SK-N-SH treated with all-trans-retinoic acid at 6 μM for 48 hours (cell line): Measurements from ENCODE around the gene CASKIN1.

Experiments used
- ATAC-seq: fragments of 200-7000 bp; cut with Tn5 transposase; 3 replicates; pipeline ENCODE4 v1.9.1; 2020; ENCODE audit warnings: mild to moderate bottlenecking, moderate library complexity
- ARNTL ChIP-seq: fragments of 450-650 bp; formaldehyde crosslinking; IDR thresholded peaks from 2 replicates; pipeline ENCODE4 v1.5.0; 2020; ENCODE audit warnings: low read depth, mild to moderate bottlenecking, moderate library complexity, borderline replicate concordance
- BACH2 ChIP-seq: fragments of 250-450 bp; sonication (Bioruptor Pico); IDR thresholded peaks from 2 replicates; pipeline ENCODE4 v1.9.0; 2021; ENCODE audit warnings: mild to moderate bottlenecking, borderline replicate concordance
- CSDC2 ChIP-seq: fragments of 250-450 bp; sonication (Bioruptor Pico); IDR thresholded peaks from 2 replicates; pipeline ENCODE4 v1.5.0; 2020; ENCODE audit warnings: mild to moderate bottlenecking, moderate library complexity
- ESRRG ChIP-seq: fragments of 250-450 bp; sonication (Bioruptor Pico); IDR thresholded peaks from 2 replicates; pipeline ENCODE4 v1.6.1; 2021; ENCODE audit warnings: mild to moderate bottlenecking
- GLIS3 ChIP-seq: fragments of 250-450 bp; sonication (Bioruptor Pico); IDR thresholded peaks from 2 replicates; pipeline ENCODE4 v1.5.0; 2020; ENCODE audit warnings: mild to moderate bottlenecking, moderate library complexity
- ISL1 ChIP-seq: fragments of 250-450 bp; sonication (Bioruptor Pico); IDR thresholded peaks from 2 replicates; pipeline ENCODE4 v2.1.2; 2022; ENCODE audit warnings: mild to moderate bottlenecking, moderate library complexity
- OSR1 ChIP-seq: fragments of 250-450 bp; sonication (Bioruptor Pico); IDR thresholded peaks from 2 replicates; pipeline ENCODE4 v1.8.0; 2022; ENCODE audit warnings: moderate library complexity, mild to moderate bottlenecking, inconsistent platforms
- PPARA ChIP-seq: fragments of 250-450 bp; sonication (Bioruptor Pico); IDR thresholded peaks from 2 replicates; pipeline ENCODE4 v1.5.0; 2020; ENCODE audit warnings: mild to moderate bottlenecking, borderline replicate concordance
- RARB ChIP-seq: fragments of 250-450 bp; sonication (Bioruptor Pico); IDR thresholded peaks from 2 replicates; pipeline ENCODE4 v1.8.0; 2021; ENCODE audit warnings: mild to moderate bottlenecking, moderate library complexity
- SNAI2 ChIP-seq: fragments of 250-450 bp; sonication (Bioruptor Pico); IDR thresholded peaks from 2 replicates; pipeline ENCODE4 v1.5.0; 2020; ENCODE audit warnings: mild to moderate bottlenecking, moderate library complexity
- TOX ChIP-seq: fragments of 250-450 bp; sonication (Bioruptor Pico); IDR thresholded peaks from 2 replicates; pipeline ENCODE4 v1.8.0; 2021; ENCODE audit warnings: mild to moderate bottlenecking, moderate library complexity, borderline replicate concordance
- ZC3H10 ChIP-seq: fragments of 250-450 bp; sonication (Bioruptor Pico); IDR thresholded peaks from 2 replicates; pipeline ENCODE4 v1.5.1; 2021; ENCODE audit warnings: mild to moderate bottlenecking, moderate library complexity
- ZFP30 ChIP-seq: fragments of 450-650 bp; formaldehyde crosslinking; IDR thresholded peaks from 2 replicates; pipeline ENCODE4 v1.5.0; 2022; ENCODE audit warnings: mild to moderate bottlenecking, moderate library complexity
- ZNF565 ChIP-seq: fragments of 450-650 bp; formaldehyde crosslinking; conservative IDR thresholded peaks from 2 replicates; pipeline ENCODE4 v1.5.0; 2020; ENCODE audit warnings: low read depth, mild to moderate bottlenecking, moderate library complexity
- ZNF70 ChIP-seq: fragments of 450-650 bp; formaldehyde crosslinking; IDR thresholded peaks from 2 replicates; pipeline ENCODE4 v1.5.0; 2020; ENCODE audit warnings: mild to moderate bottlenecking, moderate library complexity
- ZNF8 ChIP-seq: fragments of 450-650 bp; formaldehyde crosslinking; IDR thresholded peaks from 2 replicates; pipeline ENCODE4 v1.5.0; 2020; ENCODE audit warnings: mild to moderate bottlenecking, moderate library complexity
- TF ChIP-seq, protein P1 (sequence below): fragments of 250-450 bp; sonication (Bioruptor Pico); IDR thresholded peaks from 2 replicates; pipeline ENCODE4 v1.8.0; 2020; ENCODE audit warnings: mild to moderate bottlenecking, moderate library complexity, borderline replicate concordance
- TF ChIP-seq, protein P2 (sequence below): fragments of 250-450 bp; sonication (Bioruptor Pico); IDR thresholded peaks from 2 replicates; pipeline ENCODE4 v1.5.1; 2021; ENCODE audit warnings: mild to moderate bottlenecking, moderate library complexity
- TF ChIP-seq, protein P3 (sequence below): fragments of 250-450 bp; sonication (Bioruptor Pico); IDR thresholded peaks from 2 replicates; pipeline ENCODE4 v1.8.0; 2021; ENCODE audit warnings: low read depth, mild to moderate bottlenecking, moderate library complexity, borderline replicate concordance
- TF ChIP-seq, protein P4 (sequence below): fragments of 250-450 bp; sonication (Bioruptor Pico); IDR thresholded peaks from 2 replicates; pipeline ENCODE4 v1.5.0; 2020; ENCODE audit warnings: mild to moderate bottlenecking, moderate library complexity

CASKIN1 gene

DNA sequence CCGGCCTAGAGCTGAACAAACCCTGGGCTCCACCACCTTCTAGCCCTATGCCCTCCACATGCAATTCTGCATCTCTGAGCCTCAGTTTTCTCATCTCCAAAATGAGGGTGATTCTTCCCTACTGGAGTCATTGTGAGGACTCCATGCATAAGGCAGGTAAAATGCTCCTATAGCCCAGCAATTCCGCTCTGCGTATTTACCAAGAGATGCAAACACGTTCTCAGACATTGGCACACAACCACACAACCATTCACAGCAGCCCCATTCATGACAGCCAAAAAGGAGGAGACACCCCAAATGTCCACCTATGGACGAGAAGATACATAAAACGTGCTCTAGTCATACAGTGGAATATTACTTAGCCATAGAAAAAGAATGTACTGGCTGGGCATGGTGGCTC lies 3.9 kb upstream of the CASKIN1 start:
- TF ChIP-seq SNAI2 (no peak), CSDC2 (CRISPR knock-in tag) (no peak), OSR1 (CRISPR knock-in tag) (no peak), GLIS3 (no peak), BACH2 (CRISPR knock-in tag) (no peak), PPARA (CRISPR knock-in tag) (no peak), ISL1 (no peak), ESRRG (CRISPR knock-in tag) (no peak), ARNTL (CRISPR knock-in tag) (no peak)
- TF ChIP-seq, protein P1, sequence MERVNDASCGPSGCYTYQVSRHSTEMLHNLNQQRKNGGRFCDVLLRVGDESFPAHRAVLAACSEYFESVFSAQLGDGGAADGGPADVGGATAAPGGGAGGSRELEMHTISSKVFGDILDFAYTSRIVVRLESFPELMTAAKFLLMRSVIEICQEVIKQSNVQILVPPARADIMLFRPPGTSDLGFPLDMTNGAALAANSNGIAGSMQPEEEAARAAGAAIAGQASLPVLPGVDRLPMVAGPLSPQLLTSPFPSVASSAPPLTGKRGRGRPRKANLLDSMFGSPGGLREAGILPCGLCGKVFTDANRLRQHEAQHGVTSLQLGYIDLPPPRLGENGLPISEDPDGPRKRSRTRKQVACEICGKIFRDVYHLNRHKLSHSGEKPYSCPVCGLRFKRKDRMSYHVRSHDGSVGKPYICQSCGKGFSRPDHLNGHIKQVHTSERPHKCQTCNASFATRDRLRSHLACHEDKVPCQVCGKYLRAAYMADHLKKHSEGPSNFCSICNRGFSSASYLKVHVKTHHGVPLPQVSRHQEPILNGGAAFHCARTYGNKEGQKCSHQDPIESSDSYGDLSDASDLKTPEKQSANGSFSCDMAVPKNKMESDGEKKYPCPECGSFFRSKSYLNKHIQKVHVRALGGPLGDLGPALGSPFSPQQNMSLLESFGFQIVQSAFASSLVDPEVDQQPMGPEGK = no peak

DNA sequence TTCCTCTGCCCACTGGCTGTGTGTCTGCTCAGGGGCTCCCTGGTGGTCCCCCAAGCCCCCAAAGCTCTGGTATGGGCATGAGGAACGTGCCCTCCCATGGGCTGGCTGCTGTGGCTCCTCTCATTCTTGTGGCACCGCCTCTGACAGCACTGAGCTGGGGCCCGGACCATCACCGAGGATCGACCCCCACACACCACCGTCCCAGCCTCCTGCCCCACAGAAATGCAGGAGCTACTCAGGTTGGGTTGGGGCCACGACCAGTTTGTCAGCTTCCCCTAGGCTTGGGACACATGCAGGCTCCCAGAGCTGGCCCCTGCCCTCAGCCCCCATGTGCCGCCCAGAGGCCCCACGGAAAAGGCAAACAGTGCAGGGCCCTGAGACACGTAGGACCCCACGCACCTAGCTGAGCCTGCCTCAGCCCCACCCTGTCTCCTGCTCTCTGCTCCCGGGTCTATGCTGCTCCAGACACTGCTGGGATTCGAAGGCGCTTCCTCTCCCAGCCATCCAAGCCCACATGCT lies 3.3 kb upstream of the CASKIN1 start:
- no peak for ATAC-seq
- TF ChIP-seq SNAI2 = no peak
- TF ChIP-seq, protein P2, sequence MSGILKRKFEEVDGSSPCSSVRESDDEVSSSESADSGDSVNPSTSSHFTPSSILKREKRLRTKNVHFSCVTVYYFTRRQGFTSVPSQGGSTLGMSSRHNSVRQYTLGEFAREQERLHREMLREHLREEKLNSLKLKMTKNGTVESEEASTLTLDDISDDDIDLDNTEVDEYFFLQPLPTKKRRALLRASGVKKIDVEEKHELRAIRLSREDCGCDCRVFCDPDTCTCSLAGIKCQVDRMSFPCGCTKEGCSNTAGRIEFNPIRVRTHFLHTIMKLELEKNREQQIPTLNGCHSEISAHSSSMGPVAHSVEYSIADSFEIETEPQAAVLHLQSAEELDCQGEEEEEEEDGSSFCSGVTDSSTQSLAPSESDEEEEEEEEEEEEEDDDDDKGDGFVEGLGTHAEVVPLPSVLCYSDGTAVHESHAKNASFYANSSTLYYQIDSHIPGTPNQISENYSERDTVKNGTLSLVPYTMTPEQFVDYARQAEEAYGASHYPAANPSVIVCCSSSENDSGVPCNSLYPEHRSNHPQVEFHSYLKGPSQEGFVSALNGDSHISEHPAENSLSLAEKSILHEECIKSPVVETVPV (CRISPR knock-in tag) = no peak
- TF ChIP-seq OSR1 (CRISPR knock-in tag) = no peak
- TF ChIP-seq ESRRG (CRISPR knock-in tag) = no peak
- no peak for TF ChIP-seq ISL1
- TF ChIP-seq, protein P1 = no peak
- TF ChIP-seq ZNF565 (CRISPR knock-in tag) = no peak
- TF ChIP-seq CSDC2 (CRISPR knock-in tag) = no peak
- TF ChIP-seq TOX (CRISPR knock-in tag) = no peak
- TF ChIP-seq GLIS3 = no peak
- TF ChIP-seq ARNTL (CRISPR knock-in tag) = no peak
- TF ChIP-seq, protein P3, sequence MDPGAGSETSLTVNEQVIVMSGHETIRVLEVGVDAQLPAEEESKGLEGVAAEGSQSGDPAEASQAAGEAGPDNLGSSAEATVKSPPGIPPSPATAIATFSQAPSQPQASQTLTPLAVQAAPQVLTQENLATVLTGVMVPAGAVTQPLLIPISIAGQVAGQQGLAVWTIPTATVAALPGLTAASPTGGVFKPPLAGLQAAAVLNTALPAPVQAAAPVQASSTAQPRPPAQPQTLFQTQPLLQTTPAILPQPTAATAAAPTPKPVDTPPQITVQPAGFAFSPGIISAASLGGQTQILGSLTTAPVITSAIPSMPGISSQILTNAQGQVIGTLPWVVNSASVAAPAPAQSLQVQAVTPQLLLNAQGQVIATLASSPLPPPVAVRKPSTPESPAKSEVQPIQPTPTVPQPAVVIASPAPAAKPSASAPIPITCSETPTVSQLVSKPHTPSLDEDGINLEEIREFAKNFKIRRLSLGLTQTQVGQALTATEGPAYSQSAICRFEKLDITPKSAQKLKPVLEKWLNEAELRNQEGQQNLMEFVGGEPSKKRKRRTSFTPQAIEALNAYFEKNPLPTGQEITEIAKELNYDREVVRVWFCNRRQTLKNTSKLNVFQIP (CRISPR knock-in tag) = no peak

More for the DNA sequence above, 3.9 kb upstream of the CASKIN1 start:
- no peak for ATAC-seq

DNA sequence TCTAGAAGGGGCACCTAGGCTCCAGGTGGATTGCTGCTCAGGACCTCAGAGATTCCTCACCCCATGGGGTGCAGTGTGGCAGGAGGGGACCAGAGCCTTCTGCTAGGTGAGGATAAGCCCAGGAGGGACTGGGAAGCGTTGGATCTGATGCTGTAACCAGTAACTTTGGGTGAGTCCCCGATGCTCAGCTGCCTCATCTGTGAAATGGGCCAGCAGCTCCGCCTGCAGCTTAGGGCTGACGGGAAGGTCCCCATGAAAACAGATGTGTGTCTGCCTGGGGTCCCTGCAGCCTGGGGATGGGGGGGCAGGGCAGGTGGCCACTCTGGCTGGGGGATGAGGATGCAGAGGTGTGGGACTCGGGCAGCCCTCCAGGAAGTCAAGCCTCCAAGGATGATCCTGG lies 2.7 kb upstream of the CASKIN1 start:
- TF ChIP-seq ZNF70 (no peak), TOX (CRISPR knock-in tag) (no peak), RARB (CRISPR knock-in tag) (no peak)
- TF ChIP-seq, protein P4, sequence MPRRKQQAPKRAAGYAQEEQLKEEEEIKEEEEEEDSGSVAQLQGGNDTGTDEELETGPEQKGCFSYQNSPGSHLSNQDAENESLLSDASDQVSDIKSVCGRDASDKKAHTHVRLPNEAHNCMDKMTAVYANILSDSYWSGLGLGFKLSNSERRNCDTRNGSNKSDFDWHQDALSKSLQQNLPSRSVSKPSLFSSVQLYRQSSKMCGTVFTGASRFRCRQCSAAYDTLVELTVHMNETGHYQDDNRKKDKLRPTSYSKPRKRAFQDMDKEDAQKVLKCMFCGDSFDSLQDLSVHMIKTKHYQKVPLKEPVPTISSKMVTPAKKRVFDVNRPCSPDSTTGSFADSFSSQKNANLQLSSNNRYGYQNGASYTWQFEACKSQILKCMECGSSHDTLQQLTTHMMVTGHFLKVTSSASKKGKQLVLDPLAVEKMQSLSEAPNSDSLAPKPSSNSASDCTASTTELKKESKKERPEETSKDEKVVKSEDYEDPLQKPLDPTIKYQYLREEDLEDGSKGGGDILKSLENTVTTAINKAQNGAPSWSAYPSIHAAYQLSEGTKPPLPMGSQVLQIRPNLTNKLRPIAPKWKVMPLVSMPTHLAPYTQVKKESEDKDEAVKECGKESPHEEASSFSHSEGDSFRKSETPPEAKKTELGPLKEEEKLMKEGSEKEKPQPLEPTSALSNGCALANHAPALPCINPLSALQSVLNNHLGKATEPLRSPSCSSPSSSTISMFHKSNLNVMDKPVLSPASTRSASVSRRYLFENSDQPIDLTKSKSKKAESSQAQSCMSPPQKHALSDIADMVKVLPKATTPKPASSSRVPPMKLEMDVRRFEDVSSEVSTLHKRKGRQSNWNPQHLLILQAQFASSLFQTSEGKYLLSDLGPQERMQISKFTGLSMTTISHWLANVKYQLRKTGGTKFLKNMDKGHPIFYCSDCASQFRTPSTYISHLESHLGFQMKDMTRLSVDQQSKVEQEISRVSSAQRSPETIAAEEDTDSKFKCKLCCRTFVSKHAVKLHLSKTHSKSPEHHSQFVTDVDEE (CRISPR knock-in tag) = no peak
- no peak for ATAC-seq

DNA sequence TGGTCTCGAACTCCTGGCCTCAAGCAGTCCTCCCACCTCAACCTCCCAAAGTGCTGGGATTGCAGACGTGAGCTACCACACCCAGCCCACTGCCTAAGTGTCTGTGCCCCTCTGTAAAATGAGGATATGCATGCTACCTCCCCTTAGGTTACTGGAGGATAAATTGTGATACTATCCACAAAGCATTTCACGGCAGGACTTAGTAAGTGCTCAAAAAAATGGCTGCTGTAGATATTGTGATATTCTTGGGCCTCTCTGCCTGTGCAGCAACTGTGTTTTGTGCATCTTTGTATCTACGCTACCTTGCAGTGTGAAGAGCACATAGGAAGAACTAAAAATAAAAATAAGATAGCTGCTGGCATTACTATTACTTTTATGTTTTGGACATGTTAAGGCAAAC lies 1.9 kb upstream of the CASKIN1 start:
- ATAC-seq = no peak
- TF ChIP-seq CSDC2 (CRISPR knock-in tag) (no peak), ZC3H10 (CRISPR knock-in tag) (no peak), PPARA (CRISPR knock-in tag) (no peak), ZFP30 (no peak), ZNF8 (CRISPR knock-in tag) (no peak), OSR1 (CRISPR knock-in tag) (no peak), TOX (CRISPR knock-in tag) (no peak), ARNTL (CRISPR knock-in tag) (no peak)
- TF ChIP-seq, protein P2 (CRISPR knock-in tag) = no peak
